Measurements from ENCODE around the gene PIK3CD.

GRCh38 chr1:9717193-9718005 is 65.9 kb downstream of the PIK3CD start:
- TF ChIP-seq, protein P1, sequence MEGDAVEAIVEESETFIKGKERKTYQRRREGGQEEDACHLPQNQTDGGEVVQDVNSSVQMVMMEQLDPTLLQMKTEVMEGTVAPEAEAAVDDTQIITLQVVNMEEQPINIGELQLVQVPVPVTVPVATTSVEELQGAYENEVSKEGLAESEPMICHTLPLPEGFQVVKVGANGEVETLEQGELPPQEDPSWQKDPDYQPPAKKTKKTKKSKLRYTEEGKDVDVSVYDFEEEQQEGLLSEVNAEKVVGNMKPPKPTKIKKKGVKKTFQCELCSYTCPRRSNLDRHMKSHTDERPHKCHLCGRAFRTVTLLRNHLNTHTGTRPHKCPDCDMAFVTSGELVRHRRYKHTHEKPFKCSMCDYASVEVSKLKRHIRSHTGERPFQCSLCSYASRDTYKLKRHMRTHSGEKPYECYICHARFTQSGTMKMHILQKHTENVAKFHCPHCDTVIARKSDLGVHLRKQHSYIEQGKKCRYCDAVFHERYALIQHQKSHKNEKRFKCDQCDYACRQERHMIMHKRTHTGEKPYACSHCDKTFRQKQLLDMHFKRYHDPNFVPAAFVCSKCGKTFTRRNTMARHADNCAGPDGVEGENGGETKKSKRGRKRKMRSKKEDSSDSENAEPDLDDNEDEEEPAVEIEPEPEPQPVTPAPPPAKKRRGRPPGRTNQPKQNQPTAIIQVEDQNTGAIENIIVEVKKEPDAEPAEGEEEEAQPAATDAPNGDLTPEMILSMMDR (IDR thresholded peaks at IDR 0.05; ENCODE audit: poor library complexity) = no peak
- TF ChIP-seq EZH2 (IDR thresholded peaks at IDR 0.05; ENCODE audit: borderline replicate concordance) (no peak), EZH2phosphoT487 (IDR thresholded peaks at IDR 0.05; ENCODE audit: low read depth, severe bottlenecking, unreplicated experiment) (no peak)
